Fibroblast of lung (primary cell): ENCODE measurements around the gene ADGRE3.
"Not testable (repeated sequence)": the region's sequence is repeated elsewhere in the genome, so short reads cannot be mapped to it uniquely, and the experiment has no call there.

Experiments
- CTCF ChIP-seq, 2 donors: IDR thresholded peaks in 1 of 2; conservative IDR thresholded peaks in 1 of 2; 1 replicate in 1 of 2; 2 replicates in 1 of 2; pipeline ENCODE4 v1.5.1; 2011 to 2012; ENCODE audit warnings: low read length in 2 of 2, control low read depth in 1 of 2, inconsistent platforms in 1 of 2, low read depth in 1 of 2, mild to moderate bottlenecking in 1 of 2
- EZH2 ChIP-seq: IDR thresholded peaks from 2 replicates; pipeline ENCODE4 v1.5.1; 2012; ENCODE audit warnings: low read length, control low read depth, mild to moderate bottlenecking; ENCODE audit errors: missing control alignments

GRCh38 chr19:14589433-14589832 lies 85.2 kb downstream of the ADGRE3 start:
- not testable (repeated sequence) for TF ChIP-seq CTCF (conservative IDR thresholded peaks at IDR 0.05 in 1 of 2, IDR thresholded peaks at IDR 0.05 in 1 of 2; ENCODE audit: low read depth in 1 of 2, low read length in 2 of 2); EZH2
